Measurements from ENCODE around the gene SDHAF4. TPM values are rescaled to one million over a fixed set of nuclear protein-coding genes. Genes with fewer than 3 reads are reported as not detected.

The SDHAF4 gene
- total RNA-seq, 1 experiment from 2014 or later, result 7.1 TPM

Other genes with a start within 250 kb of the SDHAF4 start
- gene FAM135A, start 153.4 kb upstream of the SDHAF4 start, total RNA-seq (2014; rRNA removed; shearing (Covaris generic); ENCODE audit: low replicate concordance), result 2.5 and 3.6 TPM in 2 replicates
- 9.9 and 14.6 TPM in 2 replicates for gene SMAP1, start 101.0 kb downstream of the SDHAF4 start, total RNA-seq (2014; rRNA removed; shearing (Covaris generic); ENCODE audit: low replicate concordance)

Data from Caki2 (cell line).